ENCODE results near the gene RASSF1. TPM values are rescaled to one million over a fixed set of nuclear protein-coding genes. Genes with fewer than 3 reads are reported as not detected.

RASSF1 gene
- total and polyA plus RNA-seq, 2 donors: 17.6 to 40.3 TPM

DNA sequence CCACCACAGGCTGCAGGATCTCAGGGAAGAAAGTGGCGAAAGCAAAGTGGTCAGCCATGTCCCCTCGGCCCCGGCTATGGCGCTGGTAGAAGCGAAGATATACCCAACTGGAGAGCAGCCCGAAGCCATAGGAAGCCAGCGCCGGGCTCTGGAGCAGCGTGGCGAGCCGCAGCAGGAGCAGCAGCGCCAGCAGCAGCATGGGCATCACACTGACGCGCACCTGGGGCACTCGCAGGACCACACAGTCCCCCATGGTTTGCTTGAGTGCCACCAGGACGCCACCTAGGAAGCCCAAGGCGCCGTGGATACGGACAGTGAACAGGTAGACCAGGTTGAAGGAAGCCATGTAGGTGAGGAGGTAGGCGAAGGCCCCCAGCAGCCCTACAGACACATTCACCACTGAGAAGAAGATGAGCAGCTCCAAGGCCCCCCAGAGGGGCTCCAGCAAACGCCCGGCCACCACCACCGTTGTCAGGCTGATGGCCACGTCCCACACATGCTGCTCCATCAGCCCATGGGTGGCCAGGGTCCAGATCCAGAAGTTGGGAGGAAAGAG is 17.8 kb upstream of the RASSF1 start:
- peaks cover 23 to 39% of the 10 kb centered on the region in 2 donors for H3K4me1 ChIP-seq (ENCODE audit: control insufficient read depth in 2 of 2, insufficient read depth in 2 of 2, low read length in 2 of 2)
- WGBS: 78% methylated on average over 24 of the region's 24 CpGs
- H3K4me3 ChIP-seq (ENCODE audit: low read length in 2 of 2): peak overlapping the region; percentile 74 to 83
- H3K36me3 ChIP-seq (ENCODE audit: control insufficient read depth in 2 of 2, insufficient read depth in 2 of 2, low read length in 1 of 2): peaks cover 42 to 44% of the 10 kb centered on the region in 2 donors
- no peak for DNase-seq (ENCODE audit: low read depth in 6 of 9, low spot score in 9 of 9)
- no peaks in the 10 kb centered on the region for H3K9me3 ChIP-seq (ENCODE audit: control insufficient read depth in 2 of 2, insufficient read depth in 1 of 2, low read length in 1 of 2)
- peak overlapping the region in 1 of 2 donors; percentile 2 for H3K27ac ChIP-seq (ENCODE audit: low read depth in 1 of 2, low read length in 1 of 2)
- H3K27me3 ChIP-seq (ENCODE audit: control insufficient read depth in 2 of 2, insufficient read depth in 1 of 2, low read length in 1 of 2): no peaks in the 10 kb centered on the region

GRCh38 chr3:50357481-50357880 is 16.8 kb upstream of the RASSF1 start:
- no peak for DNase-seq (ENCODE audit: low read depth in 6 of 9, low spot score in 9 of 9)
- peaks cover 23 to 39% of the 10 kb centered on the region in 2 donors for H3K4me1 ChIP-seq (ENCODE audit: control insufficient read depth in 2 of 2, insufficient read depth in 2 of 2, low read length in 2 of 2)
- H3K9me3 ChIP-seq (ENCODE audit: control insufficient read depth in 2 of 2, insufficient read depth in 1 of 2, low read length in 1 of 2): no peaks in the 10 kb centered on the region
- no peak overlapping the region for H3K27ac ChIP-seq (ENCODE audit: low read depth in 1 of 2, low read length in 1 of 2)
- peak overlapping the region in 1 of 2 donors; percentile 83 for H3K4me3 ChIP-seq (ENCODE audit: low read length in 2 of 2)
- H3K27me3 ChIP-seq (ENCODE audit: control insufficient read depth in 2 of 2, insufficient read depth in 1 of 2, low read length in 1 of 2): no peaks in the 10 kb centered on the region
- peaks cover 49 to 51% of the 10 kb centered on the region in 2 donors for H3K36me3 ChIP-seq (ENCODE audit: control insufficient read depth in 2 of 2, insufficient read depth in 2 of 2, low read length in 1 of 2)
- WGBS: 92% methylated on average over 1 of the region's 1 CpG

DNA sequence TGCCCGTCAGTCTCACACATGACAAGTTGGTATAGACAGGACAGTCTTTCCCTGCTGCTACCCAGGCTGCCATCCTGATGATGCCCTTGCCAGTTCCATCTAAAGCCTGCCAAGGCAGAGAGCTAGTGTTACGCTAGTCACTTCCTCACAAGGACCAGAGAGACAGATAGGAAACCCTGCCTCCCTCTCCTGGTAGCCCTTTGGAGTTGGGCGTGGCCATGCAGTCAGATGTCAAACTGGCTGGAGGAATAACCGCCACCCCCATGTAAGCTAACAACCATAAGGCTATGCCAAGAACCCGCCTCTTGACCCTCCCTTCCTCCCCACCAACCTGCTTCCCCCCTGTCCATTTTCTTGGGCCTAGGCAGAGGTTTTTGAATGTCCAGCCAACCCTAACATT is 15.9 kb upstream of the RASSF1 start:
- no peak overlapping the region for H3K27ac ChIP-seq (ENCODE audit: low read depth in 1 of 2, low read length in 1 of 2)
- no peaks in the 10 kb centered on the region for H3K27me3 ChIP-seq (ENCODE audit: control insufficient read depth in 2 of 2, insufficient read depth in 1 of 2, low read length in 1 of 2)
- peak overlapping the region in 1 of 2 donors; percentile 4 for H3K4me3 ChIP-seq (ENCODE audit: low read length in 2 of 2)
- peaks cover 49 to 56% of the 10 kb centered on the region in 2 donors for H3K36me3 ChIP-seq (ENCODE audit: control insufficient read depth in 2 of 2, insufficient read depth in 2 of 2, low read length in 1 of 2)
- DNase-seq (ENCODE audit: low read depth in 6 of 9, low spot score in 9 of 9): no peak
- no peaks in the 10 kb centered on the region for H3K9me3 ChIP-seq (ENCODE audit: control insufficient read depth in 2 of 2, insufficient read depth in 1 of 2, low read length in 1 of 2)
- whole genome bisulfite sequencing: 96% methylated on average over 5 of the region's 5 CpGs
- peaks cover 26 to 43% of the 10 kb centered on the region in 2 donors for H3K4me1 ChIP-seq (ENCODE audit: control insufficient read depth in 2 of 2, insufficient read depth in 2 of 2, low read length in 2 of 2)

GRCh38 chr3:50355829-50356552 is 15.4 kb upstream of the RASSF1 start:
- Histone ChIP-seq H3K36me3 (ENCODE audit: control insufficient read depth in 2 of 2, insufficient read depth in 2 of 2, low read length in 1 of 2) (peaks cover 49 to 56% of the 10 kb centered on the region in 2 donors), H3K27ac (ENCODE audit: low read depth in 1 of 2, low read length in 1 of 2) (no peak overlapping the region), H3K4me1 (ENCODE audit: control insufficient read depth in 2 of 2, insufficient read depth in 2 of 2, low read length in 2 of 2) (peaks cover 30 to 48% of the 10 kb centered on the region in 2 donors), H3K27me3 (ENCODE audit: control insufficient read depth in 2 of 2, insufficient read depth in 1 of 2, low read length in 1 of 2) (no peaks in the 10 kb centered on the region), H3K9me3 (ENCODE audit: control insufficient read depth in 2 of 2, insufficient read depth in 1 of 2, low read length in 1 of 2) (no peaks in the 10 kb centered on the region), H3K4me3 (ENCODE audit: low read length in 2 of 2) (no peak overlapping the region)
- WGBS: 89% methylated on average over 5 of the region's 5 CpGs
- no peak for DNase-seq (ENCODE audit: low read depth in 6 of 9, low spot score in 9 of 9)

GRCh38 chr3:50354850-50355249 is 14.2 kb upstream of the RASSF1 start:
- no peaks in the 10 kb centered on the region for H3K27me3 ChIP-seq (ENCODE audit: control insufficient read depth in 2 of 2, insufficient read depth in 1 of 2, low read length in 1 of 2)
- H3K27ac ChIP-seq (ENCODE audit: low read depth in 1 of 2, low read length in 1 of 2): no peak overlapping the region
- H3K4me1 ChIP-seq (ENCODE audit: control insufficient read depth in 2 of 2, insufficient read depth in 2 of 2, low read length in 2 of 2): peaks cover 31 to 52% of the 10 kb centered on the region in 2 donors
- H3K4me3 ChIP-seq (ENCODE audit: low read length in 2 of 2): no peak overlapping the region
- no peaks in the 10 kb centered on the region for H3K9me3 ChIP-seq (ENCODE audit: control insufficient read depth in 2 of 2, insufficient read depth in 1 of 2, low read length in 1 of 2)
- 95% methylated on average over 7 of the region's 7 CpGs for WGBS
- no peak for DNase-seq (ENCODE audit: low read depth in 6 of 9, low spot score in 9 of 9)
- peaks cover 49 to 56% of the 10 kb centered on the region in 2 donors for H3K36me3 ChIP-seq (ENCODE audit: control insufficient read depth in 2 of 2, insufficient read depth in 2 of 2, low read length in 1 of 2)

DNA sequence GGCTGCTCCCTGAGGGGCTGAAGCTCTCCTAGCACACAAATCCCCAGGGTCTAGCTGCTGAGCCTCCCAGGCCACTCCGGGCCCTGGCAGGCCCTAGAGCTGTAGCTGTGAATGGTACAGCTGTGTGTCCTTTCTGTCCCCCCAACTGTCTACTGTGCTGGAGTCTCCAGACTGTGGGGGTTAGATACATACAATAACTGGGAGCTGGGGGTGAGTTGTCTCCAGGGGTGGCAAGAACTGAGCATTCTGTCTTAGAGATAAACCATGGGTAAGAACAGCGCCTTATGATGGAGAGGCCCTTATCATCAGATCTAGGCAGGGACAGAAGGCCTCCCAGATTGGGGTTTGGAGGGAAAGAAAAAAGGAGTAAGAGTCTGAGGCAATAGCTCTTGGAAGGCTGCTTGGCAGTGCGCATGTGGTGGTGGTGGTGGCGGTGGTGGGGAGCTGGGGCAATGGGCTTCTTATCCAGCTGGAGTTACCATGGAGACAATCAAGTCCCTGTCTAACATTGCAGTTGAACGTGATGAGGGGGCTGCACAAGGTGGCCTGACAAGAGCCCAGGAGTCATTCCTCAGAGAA is 13.6 kb upstream of the RASSF1 start:
- no peaks in the 10 kb centered on the region for H3K27me3 ChIP-seq (ENCODE audit: control insufficient read depth in 2 of 2, insufficient read depth in 1 of 2, low read length in 1 of 2)
- DNase-seq (ENCODE audit: low read depth in 6 of 9, low spot score in 9 of 9): no peak
- peaks cover 49 to 56% of the 10 kb centered on the region in 2 donors for H3K36me3 ChIP-seq (ENCODE audit: control insufficient read depth in 2 of 2, insufficient read depth in 2 of 2, low read length in 1 of 2)
- WGBS: 97% methylated on average over 5 of the region's 5 CpGs
- H3K27ac ChIP-seq (ENCODE audit: low read depth in 1 of 2, low read length in 1 of 2): no peak overlapping the region
- H3K4me1 ChIP-seq (ENCODE audit: control insufficient read depth in 2 of 2, insufficient read depth in 2 of 2, low read length in 2 of 2): peaks cover 36 to 54% of the 10 kb centered on the region in 2 donors
- H3K9me3 ChIP-seq (ENCODE audit: control insufficient read depth in 2 of 2, insufficient read depth in 1 of 2, low read length in 1 of 2): no peaks in the 10 kb centered on the region
- H3K4me3 ChIP-seq (ENCODE audit: low read length in 2 of 2): no peak overlapping the region

DNA sequence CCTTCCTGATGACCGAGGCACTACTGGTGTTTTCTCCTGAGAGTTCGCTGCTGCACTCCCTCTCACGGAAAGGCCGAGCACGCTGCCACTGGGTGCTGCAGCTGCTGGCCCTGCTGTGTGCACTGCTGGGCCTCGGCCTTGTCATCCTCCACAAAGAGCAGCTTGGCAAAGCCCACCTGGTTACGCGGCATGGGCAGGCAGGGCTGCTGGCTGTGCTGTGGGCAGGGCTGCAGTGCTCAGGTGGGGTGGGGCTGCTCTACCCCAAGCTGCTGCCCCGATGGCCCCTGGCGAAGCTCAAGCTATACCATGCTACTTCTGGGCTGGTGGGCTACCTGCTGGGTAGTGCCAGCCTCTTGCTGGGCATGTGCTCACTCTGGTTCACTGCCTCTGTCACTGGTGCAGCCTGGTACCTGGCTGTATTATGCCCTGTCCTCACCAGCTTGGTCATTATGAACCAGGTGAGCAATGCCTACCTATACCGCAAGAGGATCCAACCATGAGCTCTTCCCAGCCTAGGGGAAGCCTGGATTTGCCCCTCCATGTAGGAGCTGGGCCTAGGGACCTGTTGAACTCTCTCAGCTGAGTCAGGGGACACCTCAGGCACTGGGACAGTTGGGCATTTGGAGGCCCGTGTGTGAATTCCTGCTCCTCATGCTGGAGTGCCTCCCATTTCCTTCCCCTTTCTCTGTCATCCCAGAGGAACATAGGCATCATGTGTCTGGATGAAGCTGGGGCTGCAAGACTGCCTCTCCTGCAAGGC is 12.8 kb upstream of the RASSF1 start:
- 96% methylated on average over 12 of the region's 12 CpGs for WGBS
- peaks cover 52 to 61% of the 10 kb centered on the region in 2 donors for H3K36me3 ChIP-seq (ENCODE audit: control insufficient read depth in 2 of 2, insufficient read depth in 2 of 2, low read length in 1 of 2)
- H3K4me1 ChIP-seq (ENCODE audit: control insufficient read depth in 2 of 2, insufficient read depth in 2 of 2, low read length in 2 of 2): peaks cover 32 to 52% of the 10 kb centered on the region in 2 donors
- H3K27ac ChIP-seq (ENCODE audit: low read depth in 1 of 2, low read length in 1 of 2): no peak overlapping the region
- no peak for DNase-seq (ENCODE audit: low read depth in 6 of 9, low spot score in 9 of 9)
- no peaks in the 10 kb centered on the region for H3K9me3 ChIP-seq (ENCODE audit: control insufficient read depth in 2 of 2, insufficient read depth in 1 of 2, low read length in 1 of 2)
- no peak overlapping the region for H3K4me3 ChIP-seq (ENCODE audit: low read length in 2 of 2)
- no peaks in the 10 kb centered on the region for H3K27me3 ChIP-seq (ENCODE audit: control insufficient read depth in 2 of 2, insufficient read depth in 1 of 2, low read length in 1 of 2)

DNA sequence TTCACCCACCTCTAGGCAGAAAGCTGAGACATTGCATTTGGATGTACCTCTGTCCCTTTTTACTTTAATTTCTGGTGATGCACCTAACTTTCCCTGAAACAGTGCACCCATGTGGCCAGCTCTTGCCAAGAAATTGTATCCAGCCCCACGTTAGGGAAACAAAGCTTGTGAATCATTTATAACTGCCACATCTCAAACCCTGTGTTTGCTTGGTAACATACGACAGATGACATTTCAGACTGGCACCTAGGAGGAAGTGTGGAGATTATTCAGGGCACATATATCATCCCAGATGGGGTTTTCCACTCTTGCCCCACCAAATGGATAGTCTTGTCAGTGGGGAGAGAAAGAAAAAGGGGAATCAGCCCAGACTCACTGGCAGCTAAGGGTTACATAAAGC is 12.1 kb upstream of the RASSF1 start:
- no peak overlapping the region for H3K27ac ChIP-seq (ENCODE audit: low read depth in 1 of 2, low read length in 1 of 2)
- H3K27me3 ChIP-seq (ENCODE audit: control insufficient read depth in 2 of 2, insufficient read depth in 1 of 2, low read length in 1 of 2): no peaks in the 10 kb centered on the region
- WGBS: 66% methylated on average over 2 of the region's 2 CpGs
- peaks cover 25 to 45% of the 10 kb centered on the region in 2 donors for H3K4me1 ChIP-seq (ENCODE audit: control insufficient read depth in 2 of 2, insufficient read depth in 2 of 2, low read length in 2 of 2)
- no peaks in the 10 kb centered on the region for H3K9me3 ChIP-seq (ENCODE audit: control insufficient read depth in 2 of 2, insufficient read depth in 1 of 2, low read length in 1 of 2)
- peaks cover 55 to 67% of the 10 kb centered on the region in 2 donors for H3K36me3 ChIP-seq (ENCODE audit: control insufficient read depth in 2 of 2, insufficient read depth in 2 of 2, low read length in 1 of 2)
- no peak overlapping the region for H3K4me3 ChIP-seq (ENCODE audit: low read length in 2 of 2)
- DNase-seq (ENCODE audit: low read depth in 6 of 9, low spot score in 9 of 9): no peak

- 78% methylated on average over 11 of the region's 11 CpGs for WGBS
- Histone ChIP-seq H3K4me1 (ENCODE audit: control insufficient read depth in 2 of 2, insufficient read depth in 2 of 2, low read length in 2 of 2) (peaks cover 14 to 36% of the 10 kb centered on the region in 2 donors), H3K4me3 (ENCODE audit: low read length in 2 of 2) (peak overlapping the region; percentile 66 to 99), H3K27me3 (ENCODE audit: control insufficient read depth in 2 of 2, insufficient read depth in 1 of 2, low read length in 1 of 2) (no peaks in the 10 kb centered on the region), H3K36me3 (ENCODE audit: control insufficient read depth in 2 of 2, insufficient read depth in 2 of 2, low read length in 1 of 2) (peaks cover 48 to 58% of the 10 kb centered on the region in 2 donors), H3K9me3 (ENCODE audit: control insufficient read depth in 2 of 2, insufficient read depth in 1 of 2, low read length in 1 of 2) (no peaks in the 10 kb centered on the region), H3K27ac (ENCODE audit: low read depth in 1 of 2, low read length in 1 of 2) (no peak overlapping the region)
- no peak for DNase-seq (ENCODE audit: low read depth in 6 of 9, low spot score in 9 of 9)
Measured at GRCh38 chr3:50351323-50351697, 10.7 kb upstream of the RASSF1 start.

Data from thymus (tissue), 11 donors.